ENCODE results near the gene OR6Q1.
"Not testable (repeated sequence)": the region's sequence is repeated elsewhere in the genome, so short reads cannot be mapped to it uniquely, and the experiment has no call there.

OR6Q1 gene

DNA sequence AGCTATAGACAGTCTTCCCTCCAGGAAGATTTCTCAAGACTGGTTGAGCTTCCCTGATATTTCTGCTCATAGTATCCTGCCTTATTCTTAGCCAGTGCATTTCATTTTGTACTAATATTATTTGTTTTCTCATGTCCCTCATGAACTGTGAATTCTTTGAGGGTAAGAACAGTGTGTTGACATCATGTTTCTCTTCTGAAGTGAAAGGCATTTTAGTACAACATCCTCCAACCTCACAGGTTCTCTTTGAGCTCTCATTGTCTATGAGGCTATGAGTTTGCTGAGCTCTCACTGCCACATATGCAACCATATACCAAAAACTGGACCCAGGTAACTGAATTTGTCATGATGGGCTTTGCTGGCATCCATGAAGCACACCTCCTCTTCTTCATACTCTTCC, at the start of gene OR6Q1:
Gene OR6Q1 (plus strand): TSS at position 301 of the 400 bp plus-strand sequence. CDS start 0 bp downstream, at position 301.
- DNase-seq: no peak

- no peak for DNase-seq
Observed at GRCh38 chr11:57981536-57981935, 49.2 kb upstream of the OR6Q1 start.

GRCh38 chr11:57982776-57983175, 48.0 kb upstream of the OR6Q1 start:
- no peak for DNase-seq

- no peak for DNase-seq
Observed at GRCh38 chr11:57983191-57983590, 47.6 kb upstream of the OR6Q1 start.

DNA sequence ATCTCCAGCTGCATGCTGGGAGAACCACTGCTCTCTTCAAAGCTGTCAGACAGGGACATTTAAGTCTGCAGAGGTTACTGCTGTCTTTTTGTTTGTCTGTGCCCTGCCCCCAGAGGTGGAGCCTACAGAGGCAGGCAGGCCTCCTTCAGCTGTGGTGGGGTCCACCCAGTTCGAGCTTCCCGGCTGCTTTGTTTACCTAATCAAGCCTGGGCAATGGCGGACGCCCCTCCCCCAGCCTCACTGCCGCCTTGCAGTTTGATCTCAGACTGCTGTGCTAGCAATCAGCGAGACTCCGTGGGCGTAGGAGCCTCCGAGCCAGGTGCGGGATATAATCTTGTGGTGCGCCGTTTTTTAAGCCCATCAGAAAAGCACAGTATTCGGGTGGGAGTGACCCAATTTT, 31.2 kb upstream of the OR6Q1 start:
- not testable (repeated sequence) for DNase-seq

- DNase-seq: not testable (repeated sequence)
Observed at GRCh38 chr11:58000021-58000420, 30.7 kb upstream of the OR6Q1 start.

DNA sequence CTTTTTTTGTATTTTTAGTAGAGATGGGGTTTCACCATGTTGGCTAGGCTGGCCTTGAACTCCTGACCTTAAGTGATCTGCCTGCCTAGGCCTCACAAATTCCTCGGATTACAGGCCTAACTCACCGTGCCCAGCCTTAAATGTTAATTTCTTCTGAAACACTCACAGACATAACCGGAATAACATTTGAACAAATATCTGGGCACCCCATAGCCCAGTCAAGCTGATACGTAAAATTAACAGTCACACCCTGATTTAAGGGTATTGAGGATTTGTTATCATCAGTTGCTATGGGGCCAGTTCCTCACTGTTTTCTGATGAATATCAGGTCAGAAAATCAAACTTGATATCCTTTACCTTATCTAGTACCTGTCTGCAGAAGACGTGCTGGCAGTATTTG, 30.1 kb upstream of the OR6Q1 start:
- DNase-seq: no peak

- no peak for DNase-seq
Observed at GRCh38 chr11:58003036-58003435, 27.7 kb upstream of the OR6Q1 start.

GRCh38 chr11:58003591-58003990, 27.2 kb upstream of the OR6Q1 start:
- no peak for DNase-seq

DNA sequence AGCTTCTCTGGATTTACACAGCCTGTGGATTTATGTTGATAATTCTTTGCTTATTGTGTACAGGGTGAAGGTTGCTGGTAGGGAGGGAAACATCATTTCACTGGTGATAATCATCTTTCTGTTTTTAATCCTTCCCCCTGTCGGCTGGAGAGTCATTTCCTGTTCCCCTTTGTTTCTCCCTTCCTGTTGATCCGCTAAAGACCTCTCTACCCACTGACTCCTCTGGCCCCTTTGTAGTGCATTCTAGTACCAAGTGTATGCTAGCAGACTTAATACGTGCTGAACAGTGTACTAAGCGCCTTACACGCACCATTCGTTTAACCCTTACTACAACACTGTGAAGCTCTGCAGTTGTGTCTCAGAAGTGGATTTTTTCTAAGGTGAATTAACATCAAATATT, 26.1 kb upstream of the OR6Q1 start:
- no peak for DNase-seq

GRCh38 chr11:58006940-58007339, 23.8 kb upstream of the OR6Q1 start:
- no peak for DNase-seq

DNA sequence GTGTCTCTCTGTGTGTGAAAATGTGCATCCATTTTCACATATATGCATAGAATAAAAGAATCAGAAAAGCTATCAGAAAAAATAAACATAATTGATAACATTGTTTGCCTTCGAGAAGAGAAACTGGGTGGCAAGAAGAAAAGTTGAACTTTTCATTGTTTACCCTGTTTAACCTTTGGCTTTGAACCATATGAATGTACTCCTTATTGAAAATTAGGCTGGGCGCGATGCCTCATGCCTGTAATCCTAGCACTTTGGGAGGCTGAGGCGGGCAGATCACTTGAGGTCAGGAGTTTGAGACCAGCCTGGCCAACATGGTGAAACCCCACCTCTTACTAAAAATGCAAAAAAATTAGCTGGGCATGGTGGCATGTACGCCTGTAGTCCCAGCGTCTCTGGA, 19.0 kb upstream of the OR6Q1 start:
- DNase-seq: no peak

- no peak for DNase-seq
Observed at GRCh38 chr11:58023435-58023931, 7.3 kb upstream of the OR6Q1 start, which contains the start of gene OR9Q1. OR9Q1 (plus strand) TSS chr11:58023881; CDS start chr11:58179445, 155,564 bp downstream.

DNA sequence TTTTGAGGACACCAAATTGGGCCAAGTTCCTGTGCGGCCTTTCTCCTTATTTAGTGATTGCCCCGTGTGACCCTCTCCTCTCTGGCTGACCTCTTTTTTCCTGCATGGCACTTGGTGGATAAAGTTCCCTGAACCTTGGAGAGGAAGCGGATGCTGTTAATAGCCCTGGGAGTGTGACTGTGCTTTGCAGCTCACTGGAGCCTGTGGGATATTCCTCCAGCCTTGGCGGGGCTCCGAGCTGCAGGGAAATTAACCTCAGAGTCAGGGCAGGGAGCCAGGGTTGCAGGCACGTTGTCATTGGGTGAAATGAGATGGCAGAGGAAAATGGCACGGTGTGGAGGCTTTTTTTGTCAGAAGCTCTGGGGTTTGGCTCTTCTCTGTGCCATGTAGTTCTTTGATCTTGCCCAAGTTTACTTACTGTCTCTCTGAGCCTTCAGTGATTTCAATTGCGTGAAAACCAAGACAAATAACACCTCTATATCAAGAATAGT, 6.1 kb upstream of the OR6Q1 start:
- DNase-seq: no peak

GRCh38 chr11:58027341-58027740, 3.4 kb upstream of the OR6Q1 start:
- no peak for DNase-seq

- no peak for DNase-seq
Observed at GRCh38 chr11:58028687-58029411, 1.9 kb upstream of the OR6Q1 start.

- no peak for DNase-seq
Observed at GRCh38 chr11:58034471-58034870, 3.7 kb downstream of the OR6Q1 start.

GRCh38 chr11:58039589-58039988, 8.8 kb downstream of the OR6Q1 start:
- DNase-seq: no peak

DNA sequence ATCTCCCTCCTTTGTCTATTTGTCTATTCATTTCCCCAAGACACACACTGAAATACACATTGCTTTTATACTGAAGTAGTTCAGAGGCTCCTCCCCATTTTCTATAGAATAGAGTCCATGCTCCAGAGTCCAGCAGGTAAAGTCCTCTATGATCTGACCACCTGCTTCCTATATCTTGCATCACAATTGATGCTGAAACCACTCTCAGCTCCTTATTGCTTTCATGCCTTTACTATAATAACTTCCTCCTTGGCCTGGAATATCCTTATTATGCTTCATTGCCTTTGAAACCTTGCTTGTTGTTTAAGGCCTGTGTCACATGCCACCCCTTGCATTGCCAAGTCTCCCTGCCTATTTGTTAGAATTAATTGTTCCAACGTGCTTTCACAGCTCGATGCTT, 12.6 kb downstream of the OR6Q1 start:
- no peak for DNase-seq

- no peak for DNase-seq
Observed at GRCh38 chr11:58046231-58046630, 15.5 kb downstream of the OR6Q1 start.

DNA sequence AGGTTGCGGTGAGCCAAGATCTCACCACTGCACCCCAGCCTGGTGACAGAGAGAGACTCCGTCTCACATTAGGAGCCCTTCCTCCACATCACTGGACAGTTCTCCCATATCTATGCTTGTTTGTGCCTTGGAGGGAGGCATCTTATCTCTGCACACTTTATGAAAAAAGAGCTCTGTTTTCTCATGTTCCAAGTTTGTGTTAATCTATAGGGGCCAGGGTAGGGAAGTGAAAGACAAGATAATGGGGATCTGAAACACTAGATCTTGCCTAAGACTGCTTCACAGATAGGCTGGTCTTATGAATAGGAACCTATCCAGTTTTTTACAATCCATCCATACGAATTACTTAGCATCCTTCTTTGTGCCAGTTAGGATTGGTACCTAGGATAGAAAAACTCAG, 17.1 kb downstream of the OR6Q1 start:
- no peak for DNase-seq

DNA sequence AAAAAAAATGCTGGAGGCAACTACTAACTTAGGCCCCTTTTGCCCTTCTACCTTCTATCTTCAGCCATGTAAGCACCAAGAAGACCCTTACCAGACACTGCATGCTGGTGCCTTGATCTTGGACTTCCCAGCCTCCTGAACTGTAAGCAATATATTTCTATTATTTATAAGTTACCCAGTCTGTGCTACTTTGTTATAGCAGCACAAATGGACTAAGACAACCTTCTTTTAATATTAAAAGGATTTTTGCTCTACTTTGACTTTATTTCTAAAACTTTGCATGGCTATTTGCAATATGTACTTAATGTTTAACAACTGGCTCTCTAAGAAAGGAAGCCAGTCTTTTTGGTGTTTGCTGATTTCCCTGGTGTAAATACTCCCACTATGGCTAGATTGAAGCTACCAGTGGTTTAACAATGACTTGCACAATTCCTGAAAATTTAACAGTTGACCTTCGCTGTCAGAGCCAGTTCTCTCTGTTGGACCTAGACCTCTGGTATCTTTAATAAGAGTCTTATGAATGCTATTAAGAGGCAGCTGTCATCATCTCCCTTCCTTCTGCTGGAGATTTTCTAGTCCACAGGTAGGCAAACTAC, 25.2 kb downstream of the OR6Q1 start:
- no peak for DNase-seq

- no peak for DNase-seq
Observed at GRCh38 chr11:58057481-58057880, 26.7 kb downstream of the OR6Q1 start.

- DNase-seq: no peak
Observed at GRCh38 chr11:58058276-58059006, 27.7 kb downstream of the OR6Q1 start.

All from stimulated activated CD8-positive, alpha-beta memory T cell treated with anti-CD3 and anti-CD28 coated beads, Interleukin-4, amount 100 ng/mL, for 48 hours (primary cell).